GM12878 (cell line): Measurements from ENCODE around the gene BAZ2A. TPM values are rescaled to one million over a fixed set of nuclear protein-coding genes. Genes with fewer than 3 reads are reported as not detected.

ENCODE experiments used
- ATAC-seq: fragments of 200-7000 bp; cut with Tn5 transposase; 3 replicates; pipeline ENCODE4 v1.9.1; 2020; ENCODE audit warnings: mild to moderate bottlenecking, moderate library complexity
- BruUV-seq: library from RNA; stranded (reverse); fragments of 400-500 nt; replicated peaks from 2 replicates; lab custom pipeline; 2021; lab: Mats Ljungman, UMichigan
- CTCF ChIA-PET: fragments of 300-600 bp; sonication (Branson Sonifier 250); formaldehyde crosslinking; extraction: SDS; loops from one replicate; lab custom pipeline; 2021; ENCODE audit warnings: inconsistent platforms; lab: Yijun Ruan, JAX
- POLR2A ChIA-PET: fragments of 350-600 bp; formaldehyde crosslinking; extraction: SDS; loops from one replicate; lab custom pipeline; 2021; ENCODE audit warnings: inconsistent platforms; lab: Charles Lee
- RAD21 ChIA-PET: fragments of 300-600 bp; sonication (Branson Sonifier 250); formaldehyde crosslinking; loops from one replicate; lab custom pipeline; 2023; ENCODE audit warnings: antibody characterized with exemption; ENCODE audit not compliant: unreplicated experiment; lab: Charles Lee
- SMC1A ChIA-PET: fragments of 300-600 bp; sonication (Branson Sonifier 250); formaldehyde crosslinking; loops from one replicate; lab custom pipeline; 2023; ENCODE audit not compliant: unreplicated experiment, uncharacterized antibody; lab: Charles Lee
- DNase-seq: peaks from one replicate; pipeline ENCODE4 v3.0.0-alpha.2; 2011; ENCODE audit warnings: low read depth, low spot score
- FAIRE-seq: peaks from 3 replicates; lab custom pipeline; 2011; peaks lifted over from hg19 to GRCh38; lab: Jason Lieb, UNC
- H2AFZ ChIP-seq: 2 replicates; pipeline ENCODE4 v1.6.0; 2011; ENCODE audit warnings: low read depth, low read length, control low read depth; ENCODE audit not compliant: control insufficient read depth
- H3K27ac ChIP-seq: 2 replicates; pipeline ENCODE4 v1.5.1; 2011; ENCODE audit warnings: control low read depth; ENCODE audit not compliant: control insufficient read depth, insufficient read depth
- H3K27me3 ChIP-seq, 2 experiments: replicated peaks in 1 of 2; 2 replicates each; pipeline versions ENCODE4 v1.6.0 to v1.6.1; 2011; ENCODE audit warnings: low read length in 1 of 2; ENCODE audit not compliant: control insufficient read depth in 2 of 2, insufficient read depth in 2 of 2
- H3K36me3 ChIP-seq, 2 experiments: 2 replicates each; pipeline ENCODE4 v1.5.1; 2011; ENCODE audit warnings: low read length in 1 of 2; ENCODE audit not compliant: control insufficient read depth in 2 of 2, insufficient read depth in 2 of 2
- H3K4me1 ChIP-seq: 2 replicates; pipeline ENCODE4 v1.6.1; 2011; ENCODE audit warnings: mild to moderate bottlenecking, low read length, moderate library complexity, mixed read lengths; ENCODE audit not compliant: control insufficient read depth, insufficient read depth
- H3K4me2 ChIP-seq: 2 replicates; pipeline ENCODE4 v1.6.0; 2011; ENCODE audit warnings: control low read depth; ENCODE audit not compliant: control insufficient read depth, insufficient read depth
- H3K4me3 ChIP-seq: fragments of 200-600 bp; sonication (generic); 2 replicates; pipeline ENCODE4 v1.5.1; 2016
- H3K79me2 ChIP-seq: 2 replicates; pipeline ENCODE4 v1.6.0; 2011; ENCODE audit warnings: low read length; ENCODE audit not compliant: control insufficient read depth, insufficient read depth
- H3K9ac ChIP-seq: 2 replicates; pipeline ENCODE4 v1.8.0; 2011; ENCODE audit warnings: low read length, control low read depth, mixed read lengths; ENCODE audit not compliant: control insufficient read depth, insufficient read depth
- H3K9me3 ChIP-seq: replicated peaks from 3 replicates; pipeline ENCODE4 v1.5.1; 2011; ENCODE audit warnings: mild to moderate bottlenecking, low read length; ENCODE audit not compliant: control insufficient read depth, insufficient read depth
- H4K20me1 ChIP-seq: 2 replicates; pipeline ENCODE4 v1.6.0; 2011; ENCODE audit not compliant: control insufficient read depth, insufficient read depth
- E2F8 ChIP-seq: fragments of 450-650 bp; IDR thresholded peaks from 2 replicates; pipeline ENCODE4 v1.6.1; 2018; ENCODE audit warnings: mild to moderate bottlenecking, low read depth, moderate library complexity; ENCODE audit not compliant: partially characterized antibody
- ELK1 ChIP-seq: IDR thresholded peaks from 2 replicates; pipeline ENCODE4 v1.6.1; 2012; ENCODE audit warnings: low read depth, low read length, improper control_type of control experiment
- ETV6 ChIP-seq, 2 experiments: fragments of 450-650 bp in 1 of 2; IDR thresholded peaks in 1 of 2; conservative IDR thresholded peaks in 1 of 2; 2 replicates each; pipeline ENCODE4 v1.6.1; 2014; ENCODE audit warnings: antibody characterized with exemption in 1 of 2, borderline replicate concordance in 1 of 2, low read depth in 1 of 2, mild to moderate bottlenecking in 1 of 2, moderate library complexity in 1 of 2
- JUNB ChIP-seq: IDR thresholded peaks from 2 replicates; pipeline ENCODE4 v1.6.1; 2016; ENCODE audit warnings: antibody characterized with exemption, mild to moderate bottlenecking
- KLF5 ChIP-seq: fragments of 450-650 bp; IDR thresholded peaks from 2 replicates; pipeline ENCODE4 v1.6.1; 2014; ENCODE audit warnings: mild to moderate bottlenecking; ENCODE audit not compliant: partially characterized antibody
- LARP7 ChIP-seq: fragments of 450-650 bp; IDR thresholded peaks from 2 replicates; pipeline ENCODE4 v1.6.1; 2017; ENCODE audit warnings: mild to moderate bottlenecking
- NFXL1 ChIP-seq: fragments of 450-650 bp; IDR thresholded peaks from 2 replicates; pipeline ENCODE4 v1.6.1; 2017; ENCODE audit warnings: antibody characterized with exemption, mild to moderate bottlenecking, borderline replicate concordance
- POLR2AphosphoS5 ChIP-seq: IDR thresholded peaks from 2 replicates; pipeline ENCODE4 v1.6.1; 2011; ENCODE audit warnings: mild to moderate bottlenecking, low read length, inconsistent platforms
- SKIL ChIP-seq: fragments of 450-650 bp; IDR thresholded peaks from 2 replicates; pipeline ENCODE4 v1.6.1; 2017; ENCODE audit warnings: mild to moderate bottlenecking, low read depth, inconsistent platforms; ENCODE audit not compliant: poor library complexity, severe bottlenecking
- STAT3 ChIP-seq: IDR thresholded peaks from 2 replicates; pipeline ENCODE4 v1.6.1; 2011; ENCODE audit warnings: low read depth, low read length, improper control_type of control experiment
- TARDBP ChIP-seq: IDR thresholded peaks from 2 replicates; pipeline ENCODE4 v1.6.1; 2016; ENCODE audit warnings: borderline replicate concordance
- TBL1XR1 ChIP-seq: IDR thresholded peaks from 2 replicates; pipeline ENCODE4 v1.6.1; 2012; ENCODE audit warnings: low read depth, low read length, improper control_type of control experiment
- ZNF384 ChIP-seq: IDR thresholded peaks from 2 replicates; pipeline ENCODE4 v1.6.1; 2012; ENCODE audit warnings: low read depth, mild to moderate bottlenecking, low read length, improper control_type of control experiment, borderline replicate concordance
- WGBS: methylation state at CpG from one replicate; pipeline ENCODE4 v1.1.6; 2016; ENCODE audit warnings: low lambda C conversion rate; ENCODE audit not compliant: insufficient replicate concordance, insufficient coverage; ENCODE audit errors: missing lambda C conversion rate; 5-methylcytosine and 5-hydroxymethylcytosine counted together
- in situ Hi-C: fragments of 300-500 bp; cut with MboI; formaldehyde crosslinking; loops from 9 replicates; pipeline ENCODE4 v1.14.3; 2018; ENCODE audit warnings: mixed read lengths
- intact Hi-C: fragments of 100-400 bp; cut with micrococcal nuclease; formaldehyde crosslinking; loops from one replicate; pipeline ENCODE4 v1.14.2; 2022; ENCODE audit not compliant: unreplicated experiment
- polyA plus RNA-seq, 11 experiments: library from polyadenylated mRNA; depleted of rRNA in 4 of 11; unstranded in 6 of 11; stranded (reverse) in 5 of 11; fragments of >200 nt; fragmentation: Nextera tagmentation in 4 of 11; fragmentation: Illumina TruSeq in 1 of 11; extraction: Ambion mirVana in 4 of 11; extraction: Trizol in 1 of 11; gene quantifications; 1 replicate in 1 of 11; 2 replicates in 10 of 11; pipeline versions ENCODE4 v1.2.1 to v1.2.3, GENCODE V29; 2011 to 2016; ENCODE audit warnings: inconsistent platforms in 2 of 11, missing spikeins in 2 of 11, low read depth in 1 of 11
- total RNA-seq, 4 experiments: library from RNA; depleted of rRNA in 3 of 4; stranded (reverse); fragments of >200 nt in 3 of 4; fragmentation: Illumina TruSeq in 1 of 4; extraction: Trizol in 1 of 4; gene quantifications; 2 replicates each; pipeline versions ENCODE4 v1.2.1 to v1.2.3, GENCODE V29; 2013 to 2021

BAZ2A gene
- total and polyA plus RNA-seq, 10 of the 15 experiments (the other 5 are each of a cell fraction or from before 2014, with no cell fraction given) = 4.8 to 90.2 (median 29.9) TPM

GRCh38 chr12:56601503-56601902 is 28.6 kb downstream of the BAZ2A start (continued):
- TF ChIP-seq SKIL (no peak), ZNF384 (no peak), JUNB (no peak), NFXL1 (no peak), TBL1XR1 (no peak), ETV6 (conservative IDR thresholded peaks at IDR 0.05 in 1 of 2, IDR thresholded peaks at IDR 0.05 in 1 of 2; ENCODE audit: borderline replicate concordance in 1 of 2, low read depth in 1 of 2) (no peak)

GRCh38 chr12:56600753-56601152 is 29.4 kb downstream of the BAZ2A start:
- H3K9ac ChIP-seq = no peak overlapping the region
- ATAC-seq = no peak
- H3K79me2 ChIP-seq = no peaks in the 10 kb centered on the region
- H4K20me1 ChIP-seq = no peaks in the 10 kb centered on the region; the same call in 1 of the 2 replicates
- WGBS = 87% methylated on average over 6 of the region's 6 CpGs
- in situ Hi-C loops (no loop called here), intact Hi-C loops (no loop called here)
- H3K9me3 ChIP-seq = no peaks in the 10 kb centered on the region
- no peak for FAIRE-seq
- H3K27me3 ChIP-seq = no peaks in the 10 kb centered on the region
- peaks cover 44 to 65% of the 10 kb centered on the region in 2 experiments for H3K36me3 ChIP-seq
- ChIA-PET RAD21 (interaction anchor here (0.9 kb wide), 1 partner anchor 36 kb away, joined by 5 read pairs; no protein-coding TSS in a partner anchor), CTCF (interaction anchor here (0.5 to 3.9 kb wide), 7 partner anchors 14 to 146 kb away, joined by 3 to 43 read pairs (median 4); no protein-coding TSS in a partner anchor), SMC1A (interaction anchor here (1.3 to 2.1 kb wide), 4 partner anchors 21 to 38 kb away, joined by 3 to 16 read pairs (median 6); no protein-coding TSS in a partner anchor), POLR2A (interaction anchor here (0.5 to 2.2 kb wide), 4 partner anchors 24 to 116 kb away, joined by 3 to 10 read pairs (median 4); no protein-coding TSS in a partner anchor)
- H3K27ac ChIP-seq = no peak overlapping the region
- H2AFZ ChIP-seq = no peak overlapping the region
- no peak overlapping the region for H3K4me3 ChIP-seq
- H3K4me1 ChIP-seq = no peaks in the 10 kb centered on the region; the same call in 1 of the 2 replicates
- DNase-seq = no peak
- BruUV-seq = no TSS peak
- H3K4me2 ChIP-seq = no peak overlapping the region
- no peak for TF ChIP-seq KLF5
- TF ChIP-seq POLR2AphosphoS5 = no peak
- no peak for TF ChIP-seq LARP7
- no peak for TF ChIP-seq TARDBP
- TF ChIP-seq STAT3 = no peak
- no peak for TF ChIP-seq E2F8
- no peak for TF ChIP-seq ELK1
- no peak for TF ChIP-seq JUNB
